GM12874 (cell line): Measurements from ENCODE around the gene KATNAL2.
A peak's percentile ranks its signal among the peaks of the same experiment; 100 is the strongest.

Experiments
- TF ChIP-seq, protein P1 (sequence below): IDR thresholded peaks from 2 replicates; pipeline ENCODE4 v1.5.1; 2011; ENCODE audit warnings: low read depth, mild to moderate bottlenecking, control low read depth, low read length, moderate library complexity; ENCODE audit not compliant: insufficient read depth

The KATNAL2 gene

DNA sequence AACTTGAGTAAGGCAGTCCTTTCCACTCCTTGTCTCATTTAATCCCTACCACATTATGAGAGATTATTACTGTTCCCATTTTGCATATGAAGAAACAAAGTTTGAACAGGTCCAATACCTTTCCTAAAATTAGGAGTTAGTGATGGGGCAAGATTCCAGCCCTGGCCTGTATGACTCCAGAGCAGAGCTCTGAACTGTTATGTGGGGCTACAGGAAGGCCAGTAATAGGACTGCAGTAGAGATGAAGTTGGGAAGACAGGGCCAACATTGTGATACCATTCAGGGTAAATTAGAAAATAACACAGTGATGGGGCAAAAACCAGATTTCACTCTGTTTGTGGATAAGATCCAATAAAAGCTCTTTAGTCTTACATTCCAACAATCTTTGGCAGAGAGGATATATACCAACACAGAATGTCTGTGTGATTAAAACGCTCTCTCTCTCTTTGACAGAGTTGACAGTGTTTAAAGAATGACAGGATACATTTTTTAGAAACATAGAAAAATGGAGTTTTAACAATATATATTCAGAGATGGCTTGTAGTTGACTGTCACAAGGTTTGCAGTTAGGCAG is 22.7 kb downstream of the KATNAL2 start:
- TF ChIP-seq, protein P1, sequence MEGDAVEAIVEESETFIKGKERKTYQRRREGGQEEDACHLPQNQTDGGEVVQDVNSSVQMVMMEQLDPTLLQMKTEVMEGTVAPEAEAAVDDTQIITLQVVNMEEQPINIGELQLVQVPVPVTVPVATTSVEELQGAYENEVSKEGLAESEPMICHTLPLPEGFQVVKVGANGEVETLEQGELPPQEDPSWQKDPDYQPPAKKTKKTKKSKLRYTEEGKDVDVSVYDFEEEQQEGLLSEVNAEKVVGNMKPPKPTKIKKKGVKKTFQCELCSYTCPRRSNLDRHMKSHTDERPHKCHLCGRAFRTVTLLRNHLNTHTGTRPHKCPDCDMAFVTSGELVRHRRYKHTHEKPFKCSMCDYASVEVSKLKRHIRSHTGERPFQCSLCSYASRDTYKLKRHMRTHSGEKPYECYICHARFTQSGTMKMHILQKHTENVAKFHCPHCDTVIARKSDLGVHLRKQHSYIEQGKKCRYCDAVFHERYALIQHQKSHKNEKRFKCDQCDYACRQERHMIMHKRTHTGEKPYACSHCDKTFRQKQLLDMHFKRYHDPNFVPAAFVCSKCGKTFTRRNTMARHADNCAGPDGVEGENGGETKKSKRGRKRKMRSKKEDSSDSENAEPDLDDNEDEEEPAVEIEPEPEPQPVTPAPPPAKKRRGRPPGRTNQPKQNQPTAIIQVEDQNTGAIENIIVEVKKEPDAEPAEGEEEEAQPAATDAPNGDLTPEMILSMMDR, result no peak

DNA sequence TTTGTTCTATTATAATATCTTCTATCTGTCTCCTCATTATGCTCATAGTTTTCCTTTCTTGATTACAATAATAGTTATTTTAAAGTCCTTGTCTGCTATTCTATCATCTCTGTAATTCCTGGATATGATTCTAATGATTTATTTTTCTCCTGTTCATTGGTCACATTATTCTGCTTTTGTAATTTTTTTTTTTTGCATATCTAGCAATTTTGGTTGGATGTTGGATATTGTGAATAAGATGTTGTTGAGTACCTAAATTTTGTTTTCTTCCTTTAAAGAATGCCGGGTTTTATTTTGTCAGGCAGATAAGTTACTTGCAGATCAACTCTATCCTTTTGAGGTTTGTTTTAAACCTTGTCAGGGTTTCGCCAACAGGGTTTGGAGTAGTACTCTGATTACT is 25.2 kb downstream of the KATNAL2 start:
- TF ChIP-seq, protein P1, result no peak

DNA sequence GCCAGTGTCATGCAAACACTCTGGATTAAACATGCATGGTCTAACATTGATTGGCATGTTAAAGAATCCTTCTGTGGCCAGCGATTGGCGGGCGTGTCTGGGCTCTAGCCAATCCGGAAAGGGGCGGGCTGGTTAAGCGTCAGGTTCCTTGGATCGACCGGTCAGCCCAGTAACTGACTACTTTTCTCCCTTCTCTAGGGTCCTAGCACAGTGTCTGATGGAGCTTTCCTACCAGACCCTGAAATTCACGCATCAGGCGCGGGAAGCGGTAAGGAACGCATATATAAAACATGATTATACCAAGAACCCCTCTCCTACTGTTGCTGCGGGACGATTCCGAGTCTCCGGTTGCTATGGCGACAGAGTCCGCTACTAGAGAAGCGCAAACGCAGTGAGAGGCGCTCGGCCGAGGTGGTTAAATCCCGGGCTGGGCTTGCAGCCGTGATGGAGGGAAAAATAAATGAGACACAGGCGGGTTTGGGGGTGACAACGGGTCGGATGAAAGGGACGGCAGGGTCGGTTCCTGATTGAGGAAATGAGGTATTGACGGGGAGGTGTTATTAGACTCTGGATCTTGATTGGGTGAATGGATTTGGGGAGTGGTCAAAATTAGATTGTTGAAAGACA is 29.4 kb downstream of the KATNAL2 start:
- TF ChIP-seq, protein P1, result no peak

DNA sequence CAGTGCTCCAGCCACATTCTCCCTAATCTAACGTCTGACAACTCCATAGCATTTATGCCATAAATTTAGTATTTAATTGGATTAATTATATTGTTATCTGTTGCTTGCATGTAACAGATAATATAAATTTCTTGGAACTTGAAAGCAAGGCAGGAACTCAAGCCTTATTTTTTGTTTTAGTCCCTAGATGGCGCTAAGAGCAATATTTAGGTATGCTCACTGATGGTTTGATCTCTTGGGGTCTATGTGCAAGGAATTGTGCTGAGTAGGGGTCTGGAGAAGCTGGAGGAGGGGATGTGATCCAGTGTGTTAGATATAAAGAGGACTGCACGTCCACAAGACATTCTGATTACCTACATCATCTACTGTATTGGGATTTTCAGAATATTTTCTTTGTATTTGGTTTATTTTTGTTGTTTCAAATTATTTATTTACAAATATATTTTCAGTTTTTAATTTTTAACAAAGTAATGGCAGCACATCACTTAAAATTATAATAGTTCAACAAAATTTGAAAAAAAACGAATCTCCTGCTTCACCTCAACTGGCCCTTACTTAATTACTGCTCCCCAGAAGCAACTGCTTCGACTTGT is 32.8 kb downstream of the KATNAL2 start:
- TF ChIP-seq, protein P1, result peak; percentile 42; the same call in 1 of the 2 replicates

- TF ChIP-seq, protein P1, result no peak
Observed at GRCh38 chr18:46953195-46953594, 35.8 kb downstream of the KATNAL2 start.

DNA sequence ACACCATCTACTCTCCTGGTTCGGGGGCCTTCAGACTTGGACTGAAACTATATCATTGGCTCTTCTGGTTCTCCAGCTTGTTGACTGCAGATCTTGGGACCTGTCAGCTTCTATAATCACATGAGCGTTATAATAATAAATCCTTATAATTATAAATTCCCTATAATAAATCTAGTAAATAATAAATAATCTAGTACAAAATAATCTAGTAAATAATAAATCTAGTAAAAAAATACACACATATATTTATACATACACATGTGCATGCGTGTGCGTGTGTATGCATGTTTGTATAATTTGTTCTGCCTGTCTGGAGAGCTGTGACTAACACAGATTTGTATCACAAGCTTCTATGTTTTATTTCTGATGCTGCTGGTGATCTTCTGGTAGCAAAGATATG is 40.8 kb downstream of the KATNAL2 start:
- TF ChIP-seq, protein P1, result no peak

GRCh38 chr18:47032945-47033344 is 115.5 kb downstream of the KATNAL2 start:
- TF ChIP-seq, protein P1, result no peak
